NCI-H128 (cell line): ENCODE data around the gene MBNL1.
"Not testable (repeated sequence)": the region's sequence is repeated elsewhere in the genome, so short reads cannot be mapped to it uniquely, and the experiment has no call there.

ENCODE experiments used
- DNase-seq: peaks from one replicate; lab custom pipeline; 2025; ENCODE audit not compliant: unreplicated experiment; lab: John Stamatoyannopoulos, UW

The MBNL1 gene

DNA sequence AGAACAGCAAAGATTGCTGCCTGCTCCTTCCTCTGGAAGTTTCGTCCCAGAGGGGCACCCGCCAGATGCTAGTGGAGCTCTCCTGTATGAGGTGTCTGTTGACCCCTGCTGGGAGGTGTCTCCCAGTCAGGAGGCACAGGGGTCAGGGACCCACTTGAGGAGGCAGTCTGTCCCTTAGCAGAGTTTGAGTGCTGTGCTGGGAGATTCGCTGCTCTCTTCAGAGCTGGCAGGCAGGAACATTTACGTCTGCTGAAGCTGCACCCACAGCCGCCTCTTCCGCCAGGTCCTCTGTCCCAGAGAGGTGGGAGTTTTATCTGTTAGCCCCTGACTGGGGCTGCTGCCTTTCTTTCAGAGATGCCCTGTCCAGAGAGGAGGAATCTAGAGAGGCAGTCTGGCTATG lies 103.9 kb downstream of the MBNL1 start:
- not testable (repeated sequence) for DNase-seq

DNA sequence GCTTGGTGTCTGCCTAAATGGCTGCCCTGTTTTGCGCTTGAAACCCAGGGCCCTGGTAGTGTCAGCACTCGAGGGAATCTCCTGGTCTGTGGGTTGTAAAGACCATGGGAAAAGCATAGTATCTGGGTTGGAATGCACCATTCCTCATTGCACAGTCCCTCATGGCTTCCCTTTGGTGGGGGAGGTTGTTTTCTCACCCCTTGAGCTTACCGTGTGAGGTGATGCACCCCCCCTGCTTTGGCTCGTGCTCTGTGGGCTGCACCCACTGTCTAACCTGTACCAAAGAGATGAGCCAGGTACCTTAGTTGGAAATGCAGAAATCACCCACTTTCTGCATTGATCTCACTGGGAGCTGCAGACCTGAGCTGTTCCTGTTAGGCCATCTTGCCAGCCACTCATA lies 104.7 kb downstream of the MBNL1 start:
- no peak for DNase-seq

DNA sequence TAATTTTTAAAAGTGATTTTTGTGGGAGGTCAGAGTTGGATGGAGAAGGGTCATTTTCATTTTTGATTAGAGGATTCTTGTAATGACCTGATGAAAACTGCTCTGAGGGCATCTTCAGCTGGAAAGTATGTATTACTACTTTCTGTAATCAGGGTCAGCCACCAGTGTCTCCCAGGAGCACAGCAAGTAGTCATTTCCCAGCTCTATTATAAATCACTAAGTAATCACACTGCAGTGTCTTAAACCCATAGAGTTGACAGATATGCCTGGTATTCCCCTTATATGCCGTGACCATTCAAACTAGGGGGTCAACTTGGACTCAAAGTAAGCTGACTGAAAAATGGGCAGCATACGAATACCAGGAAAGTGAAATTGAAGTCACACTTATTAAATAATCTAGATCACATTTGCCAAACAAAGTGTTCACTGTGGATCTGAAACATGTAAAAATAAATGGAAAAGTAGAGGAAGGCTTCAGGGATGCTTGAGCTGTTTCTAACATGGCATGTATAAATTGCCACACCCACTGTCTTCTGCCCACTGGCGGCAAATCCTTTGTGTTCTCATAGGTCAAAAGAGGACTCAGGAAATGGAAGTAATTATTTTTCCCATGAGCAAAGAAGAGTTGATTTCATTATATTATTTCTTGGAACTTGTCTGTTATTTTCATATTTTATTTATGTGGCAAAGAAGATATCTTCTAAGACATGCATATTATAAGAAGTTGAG lies 105.7 kb downstream of the MBNL1 start:
- no peak for DNase-seq

DNA sequence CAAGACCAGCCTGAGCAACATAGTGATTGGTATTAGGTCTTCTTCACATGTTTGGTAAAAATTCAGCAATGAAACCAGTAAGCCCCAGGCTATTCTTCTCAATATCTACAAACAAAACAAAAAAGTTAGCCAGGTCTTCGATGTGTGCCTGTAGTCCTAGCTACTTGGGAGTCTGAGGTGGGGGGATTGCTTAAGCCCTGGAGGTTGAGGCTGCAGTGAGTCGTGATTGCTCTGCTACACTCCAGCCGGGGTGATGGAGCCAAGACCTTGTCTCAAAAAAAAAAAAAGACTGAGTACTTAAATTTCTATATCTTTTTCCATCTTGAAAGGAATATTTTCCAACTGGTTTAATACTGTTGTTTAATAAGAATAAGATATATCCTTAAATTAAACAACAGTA lies 106.8 kb downstream of the MBNL1 start:
- no peak for DNase-seq

DNA sequence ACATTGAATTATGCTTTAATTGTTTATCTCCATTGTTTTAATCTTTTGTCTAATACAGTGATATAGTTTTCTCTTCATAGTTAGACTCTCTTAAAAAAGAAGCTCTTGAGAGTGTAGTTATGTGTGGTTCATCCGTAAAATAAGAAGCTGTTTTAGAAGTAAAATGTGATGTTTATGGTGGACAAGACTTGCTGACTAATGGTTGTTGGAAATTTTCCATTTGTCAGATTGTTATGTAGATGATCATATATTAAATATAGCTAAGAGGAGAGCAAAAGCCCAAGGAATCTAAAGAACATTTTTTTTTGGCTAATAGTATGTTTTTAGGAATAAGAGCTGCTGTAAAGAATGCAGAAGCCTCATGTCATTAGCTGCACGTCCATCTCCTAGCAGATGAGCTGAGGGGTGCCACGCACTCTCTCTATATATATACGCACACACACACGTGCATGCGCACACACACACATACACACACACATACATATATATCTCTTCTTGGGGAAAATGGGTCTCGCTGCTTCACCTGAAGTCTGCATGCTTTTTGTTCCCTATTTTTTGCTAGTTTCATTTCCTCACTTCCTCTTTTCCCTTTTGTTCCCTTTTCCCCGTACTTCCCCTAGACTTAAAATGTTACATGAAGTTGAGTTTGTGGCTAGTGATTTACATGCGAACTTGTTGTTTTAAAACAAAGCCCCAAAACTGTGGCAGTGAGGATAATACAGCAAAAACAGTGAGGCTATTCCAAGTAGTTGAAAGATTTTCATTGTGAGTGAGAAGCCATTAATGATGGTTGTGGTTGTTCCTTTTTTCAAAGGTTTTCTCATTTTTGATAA lies 107.8 kb downstream of the MBNL1 start:
- no peak for DNase-seq

DNA sequence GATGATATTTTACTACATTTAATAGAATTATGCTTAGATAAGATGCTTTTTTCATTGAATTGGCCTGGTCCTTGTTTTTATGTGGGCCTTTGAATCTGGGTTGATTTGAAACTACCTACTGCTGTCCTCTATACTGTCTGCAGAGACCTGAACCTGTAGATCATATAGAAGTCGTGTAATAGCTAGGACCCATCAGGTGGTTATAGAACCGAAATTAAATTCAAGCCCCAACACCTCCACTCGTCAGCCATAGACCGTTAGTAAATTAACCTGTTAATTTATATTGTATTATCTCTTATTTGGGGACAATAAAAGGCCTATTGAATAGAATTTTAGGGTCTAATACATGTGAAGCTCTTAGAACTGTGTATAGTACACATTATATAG lies 108.4 kb downstream of the MBNL1 start:
- no peak for DNase-seq

DNA sequence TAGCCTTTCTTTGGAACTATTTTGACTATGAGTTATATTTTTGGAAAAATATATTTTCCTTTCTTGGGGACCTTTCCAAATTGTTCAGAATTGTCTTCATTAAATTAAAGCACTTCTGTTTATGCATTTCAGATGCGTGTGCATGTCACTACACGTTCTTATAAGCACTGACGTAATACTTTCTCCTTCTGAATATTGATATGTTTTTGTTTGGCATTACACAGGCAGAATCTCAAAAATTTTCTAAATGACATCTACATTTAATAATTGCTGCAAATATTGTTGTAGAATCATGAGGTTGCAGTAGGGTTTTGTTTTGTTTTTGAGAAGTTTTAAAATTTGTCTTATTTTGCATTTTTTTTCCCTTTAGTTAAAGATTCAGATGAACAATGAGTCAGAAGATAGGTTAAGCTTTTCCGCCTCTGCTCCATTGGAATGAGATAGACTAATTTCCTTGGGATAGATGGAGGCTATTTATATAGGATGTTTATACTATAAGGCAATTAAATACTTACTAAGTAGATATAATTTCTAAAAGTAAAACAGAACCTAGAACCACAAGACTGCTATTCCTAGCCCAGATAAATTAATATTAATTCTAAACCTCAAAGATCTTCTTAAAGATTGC lies 110.8 kb downstream of the MBNL1 start:
- DNase-seq, result no peak

DNA sequence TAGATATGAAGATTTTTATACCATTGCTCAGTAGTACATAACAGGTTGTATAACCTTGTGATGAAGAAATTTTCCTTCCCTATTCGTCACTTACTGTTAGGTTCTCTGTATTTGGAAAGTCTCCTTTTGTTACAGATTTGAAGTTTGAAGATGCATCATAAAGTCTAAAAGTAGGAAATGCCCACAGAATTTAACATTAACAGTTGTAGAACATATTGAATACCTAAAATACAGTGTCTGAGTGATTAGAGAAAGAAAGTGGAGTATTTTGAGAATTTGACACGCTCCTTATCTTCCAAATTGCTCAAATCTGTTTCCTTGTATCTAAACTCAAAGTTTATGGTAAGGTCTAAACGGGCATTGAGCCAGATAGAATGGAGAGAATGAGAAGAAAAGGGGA lies 111.3 kb downstream of the MBNL1 start:
- DNase-seq, result no peak

DNA sequence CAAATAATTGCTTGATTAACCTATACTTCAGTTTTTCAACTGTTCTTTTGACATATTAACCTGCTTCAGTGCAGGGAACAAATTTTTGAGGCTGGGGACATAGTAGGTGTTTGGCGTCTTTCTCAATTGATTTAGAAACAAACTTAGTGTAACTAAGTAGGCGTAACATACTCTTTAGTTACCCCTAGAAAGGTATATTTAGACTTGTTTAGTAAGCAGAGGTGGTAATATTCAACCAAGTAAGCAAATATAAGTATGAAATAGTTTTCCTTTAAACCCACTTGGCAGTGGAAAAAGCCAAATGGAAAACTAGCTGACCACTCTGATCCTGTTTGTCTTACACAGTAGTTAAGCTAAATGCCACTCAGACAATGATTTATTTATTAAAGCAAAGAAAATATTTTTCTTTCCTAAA lies 113.2 kb downstream of the MBNL1 start:
- DNase-seq, result no peak

DNA sequence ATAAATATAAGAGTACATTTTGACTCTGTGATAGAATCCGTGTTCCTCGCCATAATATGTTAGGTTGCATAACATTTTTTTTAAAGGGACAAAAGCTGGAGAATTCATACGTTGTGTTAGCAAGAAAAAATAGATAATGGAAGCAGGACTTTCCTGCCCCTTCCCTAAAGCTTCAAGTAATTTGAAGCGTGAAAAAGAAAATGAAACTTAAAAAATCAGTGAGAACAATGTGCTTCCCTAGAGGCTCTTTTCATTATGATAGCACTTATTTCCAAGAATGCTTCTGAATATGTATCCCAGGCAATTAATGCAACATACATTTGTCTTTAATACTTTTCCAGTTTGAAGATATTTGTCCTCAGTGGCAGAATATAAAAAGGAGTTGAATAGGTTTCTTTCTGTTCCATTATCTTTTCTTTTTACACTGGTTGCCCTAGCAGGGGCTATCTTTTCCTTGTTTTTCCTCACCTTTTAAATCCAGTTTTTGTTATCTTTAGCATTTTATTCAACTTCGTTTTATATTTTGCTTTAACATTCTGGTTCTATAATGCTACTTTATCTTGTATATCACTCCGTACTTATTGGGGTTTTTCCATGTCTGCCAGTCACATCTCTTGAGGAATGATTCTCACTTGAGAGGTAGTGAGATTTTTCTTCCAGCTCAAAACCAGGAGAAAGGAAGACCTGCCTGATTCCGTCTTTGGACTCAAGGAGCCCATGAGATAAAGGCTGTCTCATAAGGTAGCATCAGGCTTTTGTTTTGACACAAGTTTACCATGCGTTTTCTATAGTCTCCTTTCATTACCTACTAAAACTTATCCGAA lies 113.8 kb downstream of the MBNL1 start:
- no peak for DNase-seq

DNA sequence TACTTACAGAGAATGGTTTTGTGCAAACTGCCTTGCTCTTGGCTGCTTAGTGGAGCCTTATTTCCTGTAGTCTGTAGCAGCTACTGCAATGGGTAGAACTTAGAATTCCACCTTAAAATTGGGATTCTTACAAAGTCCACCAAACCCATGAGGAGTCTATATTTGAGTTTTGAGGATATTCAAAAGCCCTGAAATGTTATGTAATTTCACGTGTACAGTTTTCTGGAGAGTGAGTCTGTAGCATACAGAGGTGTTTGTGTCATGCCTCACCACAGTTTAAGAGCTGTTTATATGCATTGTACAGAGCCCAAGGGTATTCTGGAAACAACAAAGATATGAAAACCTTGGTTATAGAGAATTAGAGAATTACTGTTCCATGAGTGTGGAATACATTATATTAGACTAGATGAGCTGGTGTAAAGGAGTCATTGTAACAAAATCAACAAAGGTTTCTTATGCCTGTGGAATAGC lies 114.4 kb downstream of the MBNL1 start:
- no peak for DNase-seq

DNA sequence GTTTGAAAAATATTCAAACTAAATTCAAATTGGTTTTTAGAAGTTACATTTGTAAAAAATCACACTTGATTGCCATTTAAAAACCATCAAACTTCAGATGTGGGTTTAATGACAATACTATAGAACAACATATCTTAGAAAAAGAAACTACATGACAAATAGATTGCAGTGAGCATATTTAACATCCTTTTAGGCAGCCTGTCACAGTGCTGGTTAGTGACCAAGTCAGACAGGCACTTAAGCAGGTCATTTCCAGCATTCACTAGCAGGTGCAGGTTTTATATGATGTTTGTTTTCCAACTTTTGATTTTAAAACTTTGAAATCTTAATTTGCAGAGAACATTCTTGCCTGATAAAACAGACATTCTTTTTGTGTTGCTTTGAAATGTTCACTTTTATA lies 115.7 kb downstream of the MBNL1 start:
- no peak for DNase-seq

DNA sequence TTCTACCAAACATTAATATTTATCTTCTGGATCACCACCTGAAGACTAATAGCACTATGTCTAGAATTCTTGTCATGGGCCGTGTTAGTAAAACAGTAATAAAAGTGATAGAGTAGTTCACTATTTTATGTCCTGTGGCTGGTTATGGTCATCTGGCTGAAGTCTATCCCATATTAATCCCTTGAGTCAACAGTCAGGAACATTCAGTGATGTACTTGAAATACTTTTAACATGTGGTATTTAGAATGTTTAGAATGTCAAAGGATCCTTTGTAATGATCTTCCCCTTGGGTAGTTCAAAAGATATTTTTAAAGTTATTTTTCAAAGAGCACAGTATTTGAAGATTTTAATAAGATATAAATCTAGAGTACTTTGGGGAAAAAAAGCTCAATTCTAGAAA lies 117.0 kb downstream of the MBNL1 start:
- DNase-seq, result no peak

DNA sequence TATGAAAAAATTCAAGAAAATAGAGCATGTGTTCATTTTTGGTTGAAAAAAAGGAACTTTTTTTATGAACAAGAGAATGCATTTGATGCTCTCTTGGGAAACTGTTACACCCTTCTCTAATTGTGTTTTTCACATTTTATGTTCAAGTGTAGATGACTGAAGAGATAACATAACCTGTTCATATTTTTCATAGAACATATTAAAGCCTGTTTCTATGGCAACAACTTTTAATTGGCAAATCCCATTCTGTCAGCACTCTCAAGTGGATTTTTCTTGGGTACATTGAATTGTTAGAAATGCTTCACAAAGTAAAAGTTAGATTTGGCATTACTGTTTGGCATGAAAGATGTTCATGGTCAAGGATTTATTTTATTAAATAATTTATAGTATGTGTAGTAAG lies 117.5 kb downstream of the MBNL1 start:
- no peak for DNase-seq

DNA sequence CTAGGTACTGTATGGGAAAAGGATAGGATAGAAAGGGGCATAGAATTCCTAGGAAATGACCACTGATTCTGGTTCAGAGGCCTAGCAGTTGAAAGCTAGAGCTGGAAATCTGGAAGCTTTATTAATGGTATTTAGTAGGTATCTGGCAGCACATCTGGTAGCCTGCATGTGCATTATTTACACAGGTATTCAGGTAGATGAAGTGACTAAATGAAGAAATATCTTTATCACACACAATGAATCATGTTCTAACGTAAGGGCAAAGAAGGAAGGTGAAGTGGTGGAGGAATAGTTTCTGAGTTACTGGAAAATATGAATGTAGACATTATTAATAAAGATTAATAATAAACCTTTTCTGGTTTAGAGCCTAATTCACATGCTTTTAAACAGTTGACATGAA lies 119.9 kb downstream of the MBNL1 start:
- DNase-seq, result no peak

DNA sequence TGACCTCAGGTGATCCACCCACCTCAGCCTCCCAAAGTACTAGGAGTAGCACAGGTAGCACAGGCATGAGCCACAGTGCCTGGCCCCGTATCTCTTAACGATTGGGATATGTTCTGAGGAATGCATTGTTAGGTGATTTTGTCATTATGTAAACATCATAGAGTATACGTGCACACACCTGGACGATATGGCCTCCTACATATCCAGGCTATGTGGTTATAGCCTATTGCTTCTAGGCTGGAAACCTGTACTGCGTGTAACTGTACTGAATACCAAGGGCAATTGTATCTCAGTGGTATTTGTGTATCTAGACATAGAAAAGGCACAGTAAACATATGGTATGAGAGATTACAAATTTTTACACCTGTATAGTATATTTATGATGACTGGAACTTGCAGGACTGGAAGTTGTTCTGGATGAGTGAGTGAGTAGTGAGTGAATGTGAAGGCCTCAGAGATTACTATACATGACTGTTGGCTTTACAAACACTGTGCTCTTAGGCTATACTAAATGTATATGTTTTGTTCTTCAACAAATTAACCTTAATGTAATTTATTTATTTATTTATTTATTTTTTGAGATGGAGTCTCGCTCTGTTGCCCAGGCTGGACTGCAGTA lies 120.7 kb downstream of the MBNL1 start:
- DNase-seq, result no peak

DNA sequence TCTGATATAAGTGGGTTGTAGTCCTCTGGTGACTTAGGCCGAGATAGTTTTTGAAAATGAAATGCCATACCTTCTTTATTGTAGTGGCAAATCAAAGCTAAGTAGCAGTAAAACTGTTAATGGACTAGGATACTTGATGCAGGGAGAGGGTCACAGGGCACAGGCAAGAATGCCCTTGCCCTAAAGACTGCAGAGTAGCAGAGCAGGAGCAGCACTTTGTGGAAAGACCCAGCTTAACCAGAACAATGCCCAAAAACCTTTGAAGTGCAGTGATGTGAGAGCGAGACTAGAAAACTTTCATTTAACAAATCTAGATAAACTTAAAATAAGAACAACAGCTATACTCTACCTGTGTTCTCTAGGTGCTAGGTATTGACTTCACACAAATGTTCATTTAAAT lies 121.9 kb downstream of the MBNL1 start:
- no peak for DNase-seq

DNA sequence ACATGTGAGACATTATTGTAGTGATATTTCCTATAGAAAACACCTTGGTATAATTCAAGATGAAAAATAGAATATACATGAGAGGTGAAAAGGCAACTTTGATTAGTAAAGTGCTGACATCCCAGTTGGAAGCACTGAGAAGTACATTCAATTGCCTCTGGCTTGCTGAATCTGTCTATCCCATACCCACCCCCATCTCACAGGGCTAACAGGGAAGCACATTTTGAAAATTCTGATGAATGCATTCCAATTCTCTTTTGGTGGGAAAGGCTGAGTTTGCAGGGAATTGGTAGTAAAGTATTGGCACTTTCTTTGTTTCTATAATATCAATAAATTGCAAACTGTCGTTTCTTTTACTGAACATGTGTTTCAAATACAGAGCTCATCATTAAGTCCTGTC lies 122.9 kb downstream of the MBNL1 start:
- DNase-seq, result no peak

DNA sequence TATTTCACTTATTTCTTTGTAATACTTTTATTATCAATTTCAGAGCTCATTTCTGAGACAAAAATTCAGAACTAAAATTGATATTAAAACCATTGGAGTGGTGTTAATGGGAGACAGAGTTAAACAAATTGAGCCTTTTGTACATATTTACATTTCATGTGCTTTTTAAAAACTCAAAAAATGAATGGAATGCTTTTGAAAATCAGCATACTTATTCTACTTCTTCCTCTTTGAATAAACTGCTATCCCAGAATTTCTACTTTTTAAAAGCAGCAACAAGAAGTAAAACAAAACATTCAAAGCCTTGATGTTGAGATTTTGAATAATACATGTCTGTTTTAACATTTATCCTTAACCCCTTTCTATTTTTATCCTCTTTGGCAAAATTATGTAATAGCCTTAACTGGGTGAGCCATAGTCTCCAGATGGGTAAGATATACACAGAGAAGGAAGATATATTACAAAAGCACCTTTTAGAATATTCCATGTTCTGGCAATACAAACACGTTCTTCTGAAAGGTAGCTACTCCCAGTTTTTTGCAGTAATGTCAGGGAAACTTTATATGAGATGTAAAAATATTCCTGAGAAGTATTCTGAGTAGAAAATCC lies 123.6 kb downstream of the MBNL1 start:
- DNase-seq, result no peak

DNA sequence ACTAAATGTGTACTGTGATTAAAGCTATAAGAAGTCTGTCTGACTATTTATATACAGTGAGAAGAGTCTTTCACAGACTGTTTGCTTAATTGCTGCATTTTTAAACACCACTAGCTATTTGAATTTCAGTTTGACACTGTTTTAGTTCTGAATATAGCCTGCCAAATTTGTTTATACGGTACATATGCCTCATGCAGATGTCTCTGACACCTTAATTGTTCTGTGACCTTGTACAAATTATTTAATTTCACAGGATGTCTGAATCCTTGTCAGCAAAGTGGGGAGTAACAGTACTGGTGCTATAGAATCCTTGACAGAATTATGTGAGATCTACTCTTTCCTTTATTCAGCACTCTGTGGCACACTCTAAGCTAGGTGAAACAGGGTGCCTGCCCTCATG lies 125.5 kb downstream of the MBNL1 start:
- no peak for DNase-seq
